RKO (cell line): ENCODE data around the gene NFAT5.

ENCODE experiments used
- DNase-seq: peaks from one replicate; pipeline ENCODE4 v3.0.0-alpha.2; 2016; ENCODE audit warnings: low spot score

Gene NFAT5

GRCh38 chr16:69741519-69741918 lies 175.8 kb downstream of the NFAT5 start:
- no peak for DNase-seq

- DNase-seq, result no peak
Observed at GRCh38 chr16:69741951-69742904, 176.5 kb downstream of the NFAT5 start.

- DNase-seq, result no peak
Observed at GRCh38 chr16:69744363-69745231, 178.8 kb downstream of the NFAT5 start.

GRCh38 chr16:69745232-69745612 lies 179.5 kb downstream of the NFAT5 start:
- no peak for DNase-seq

- DNase-seq, result no peak
Observed at GRCh38 chr16:69745959-69746358, 180.2 kb downstream of the NFAT5 start.

GRCh38 chr16:69747115-69747514 lies 181.3 kb downstream of the NFAT5 start:
- DNase-seq, result no peak

- no peak for DNase-seq
Observed at GRCh38 chr16:69748694-69749345, 183.1 kb downstream of the NFAT5 start.

GRCh38 chr16:69754143-69754468 lies 188.3 kb downstream of the NFAT5 start:
- DNase-seq, result peak; percentile 25
